H1 (cell line): ENCODE results near the gene KYNU. TPM values are rescaled to one million over a fixed set of nuclear protein-coding genes. Genes with fewer than 3 reads are reported as not detected.

Experiments used
- CTCF ChIA-PET: fragments of 300-600 bp; sonication (Branson Sonifier 250); formaldehyde crosslinking; loops from one replicate; lab custom pipeline; 2021; ENCODE audit not compliant: partially characterized antibody; lab: Charles Lee
- POLR2A ChIA-PET: fragments of 300-600 bp; sonication (Branson Sonifier 250); formaldehyde crosslinking; loops from one replicate; lab custom pipeline; 2021; ENCODE audit warnings: inconsistent platforms; ENCODE audit not compliant: partially characterized antibody; lab: Charles Lee
- DNase-seq, 2 experiments: peaks; one replicate each; pipeline versions ENCODE4 v3.0.0 to v3.0.0-alpha.2; 2010 to 2022; ENCODE audit warnings: low spot score in 2 of 2, low read depth in 1 of 2, mixed read lengths in 1 of 2
- FAIRE-seq: peaks from 2 replicates; lab custom pipeline; 2011; peaks lifted over from hg19 to GRCh38; lab: Jason Lieb, UNC
- H2AFZ ChIP-seq: 2 replicates; pipeline ENCODE4 v1.8.1; 2012; ENCODE audit warnings: low read length, inconsistent platforms
- H2AK5ac ChIP-seq: 2 replicates; pipeline ENCODE4 v1.6.1; 2013; ENCODE audit warnings: low read depth, low read length
- H2BK120ac ChIP-seq: replicated peaks from 2 replicates; pipeline ENCODE3; 2013; ENCODE audit warnings: low read depth, low read length, inconsistent platforms
- H2BK12ac ChIP-seq: 2 replicates; pipeline ENCODE4 v1.6.1; 2013; ENCODE audit warnings: low read depth, low read length
- H2BK15ac ChIP-seq: 2 replicates; pipeline ENCODE4 v1.6.1; 2013; ENCODE audit warnings: low read length
- H2BK20ac ChIP-seq: 2 replicates; pipeline ENCODE4 v1.6.1; 2013; ENCODE audit warnings: low read length
- H2BK5ac ChIP-seq: 2 replicates; pipeline ENCODE4 v1.6.1; 2013; ENCODE audit warnings: low read depth, low read length
- H3K14ac ChIP-seq: 2 replicates; pipeline ENCODE4 v1.6.1; 2013; ENCODE audit warnings: inconsistent platforms; ENCODE audit not compliant: insufficient read length
- H3K18ac ChIP-seq: 2 replicates; pipeline ENCODE4 v1.6.1; 2013; ENCODE audit warnings: low read length; ENCODE audit errors: extremely low read depth
- H3K23ac ChIP-seq: 2 replicates; pipeline ENCODE4 v1.6.1; 2013; ENCODE audit warnings: inconsistent platforms; ENCODE audit not compliant: insufficient read length
- H3K23me2 ChIP-seq: 2 replicates; pipeline ENCODE4 v1.6.1; 2013; ENCODE audit warnings: low read depth, low read length
- H3K27ac ChIP-seq: 2 replicates; pipeline ENCODE4 v1.6.1; 2011; ENCODE audit warnings: low read depth, low read length, inconsistent platforms
- H3K27me3 ChIP-seq, 4 experiments: replicated peaks in 1 of 4; 1 replicate in 1 of 4; 2 replicates in 3 of 4; pipeline versions ENCODE4 v1.6.1 to v1.8.1; 2011 to 2013; ENCODE audit warnings: low read length in 3 of 4, mild to moderate bottlenecking in 3 of 4, inconsistent platforms in 2 of 4, mixed read lengths in 2 of 4, moderate library complexity in 1 of 4; ENCODE audit not compliant: control insufficient read depth in 3 of 4, insufficient read depth in 3 of 4; ENCODE audit errors: extremely low read depth in 1 of 4
- H3K36me3 ChIP-seq, 4 experiments: 2 replicates each; pipeline versions ENCODE4 v1.6.1 to v1.8.1; 2011 to 2013; ENCODE audit warnings: mild to moderate bottlenecking in 4 of 4, low read length in 3 of 4, moderate library complexity in 2 of 4, control low read depth in 1 of 4, inconsistent platforms in 1 of 4; ENCODE audit not compliant: insufficient read depth in 4 of 4, control insufficient read depth in 2 of 4
- H3K4ac ChIP-seq: replicated peaks from 2 replicates; pipeline ENCODE3; 2013; ENCODE audit warnings: low read length, low read depth, mixed read lengths, inconsistent platforms; ENCODE audit not compliant: insufficient read length
- H3K4me1 ChIP-seq, 4 experiments: replicated peaks in 1 of 4; 1 replicate in 1 of 4; 2 replicates in 3 of 4; pipeline versions ENCODE4 v1.6.1 to v1.8.1; 2011 to 2013; ENCODE audit warnings: low read length in 3 of 4, inconsistent platforms in 2 of 4, mixed read lengths in 1 of 4; ENCODE audit not compliant: insufficient read depth in 4 of 4, control insufficient read depth in 3 of 4
- H3K4me2 ChIP-seq, 2 experiments: 2 replicates each; pipeline versions ENCODE4 v1.6.1 to v1.8.1; 2011 to 2013; ENCODE audit warnings: low read depth in 2 of 2, low read length in 2 of 2, control low read depth in 1 of 2, inconsistent platforms in 1 of 2, mild to moderate bottlenecking in 1 of 2; ENCODE audit not compliant: insufficient read depth in 1 of 2
- H3K4me3 ChIP-seq, 4 experiments: fragments of 200-600, 300-600 bp in 1 of 4; sonication (generic), shearing (Covaris generic), sonication (Bioruptor Twin) in 1 of 4; 2 replicates each; pipeline versions ENCODE4 v1.5.1 to v1.8.1; 2011 to 2016; ENCODE audit warnings: low read length in 4 of 4, low read depth in 3 of 4, control low read depth in 2 of 4, inconsistent platforms in 2 of 4, mild to moderate bottlenecking in 2 of 4, mixed read lengths in 1 of 4, moderate library complexity in 1 of 4; ENCODE audit not compliant: insufficient read depth in 2 of 4; ENCODE audit errors: extremely low read depth in 1 of 4
- H3K56ac ChIP-seq: replicated peaks from 2 replicates; pipeline ENCODE3; 2013; ENCODE audit warnings: low read depth, mild to moderate bottlenecking, mixed read lengths, low read length, inconsistent platforms; ENCODE audit not compliant: insufficient read length
- H3K79me1 ChIP-seq: 2 replicates; pipeline ENCODE4 v1.6.1; 2013; ENCODE audit warnings: low read depth, low read length, control low read depth
- H3K79me2 ChIP-seq, 2 experiments: 2 replicates each; pipeline versions ENCODE4 v1.6.1 to v1.8.1; 2012 to 2013; ENCODE audit warnings: low read length in 2 of 2, mild to moderate bottlenecking in 2 of 2, inconsistent platforms in 1 of 2; ENCODE audit not compliant: insufficient read depth in 2 of 2, control insufficient read depth in 1 of 2
- H3K9ac ChIP-seq, 4 experiments: replicated peaks in 1 of 4; 1 replicate in 1 of 4; 2 replicates in 3 of 4; pipeline versions ENCODE4 v1.6.1 to v1.8.1; 2011 to 2013; ENCODE audit warnings: low read depth in 3 of 4, low read length in 3 of 4, control low read depth in 2 of 4, mild to moderate bottlenecking in 2 of 4, moderate library complexity in 2 of 4, inconsistent platforms in 1 of 4; ENCODE audit errors: extremely low read depth in 1 of 4
- H3K9me3 ChIP-seq, 2 experiments: 2 replicates each; pipeline versions ENCODE4 v1.6.1 to v1.8.1; 2012 to 2013; ENCODE audit warnings: mild to moderate bottlenecking in 2 of 2, moderate library complexity in 2 of 2, control low read depth in 1 of 2, inconsistent platforms in 1 of 2, low read depth in 1 of 2, low read length in 1 of 2, mixed read lengths in 1 of 2; ENCODE audit not compliant: insufficient read depth in 2 of 2
- H4K20me1 ChIP-seq, 2 experiments: replicated peaks in 1 of 2; 2 replicates each; pipeline versions ENCODE3 to v1.8.1; 2011 to 2013; ENCODE audit warnings: inconsistent platforms in 2 of 2, low read length in 2 of 2, mild to moderate bottlenecking in 1 of 2; ENCODE audit not compliant: insufficient read depth in 2 of 2, control insufficient read depth in 1 of 2
- H4K5ac ChIP-seq: 2 replicates; pipeline ENCODE4 v1.6.1; 2013; ENCODE audit warnings: low read length, low read depth, mixed read lengths, inconsistent platforms; ENCODE audit not compliant: insufficient read length
- H4K8ac ChIP-seq: 2 replicates; pipeline ENCODE4 v1.8.0; 2013; ENCODE audit warnings: mild to moderate bottlenecking, moderate library complexity, low read length, inconsistent platforms; ENCODE audit not compliant: insufficient read depth; ENCODE audit errors: extremely low read depth
- H4K91ac ChIP-seq: replicated peaks from 2 replicates; pipeline ENCODE3; 2013; ENCODE audit warnings: low read length, mixed read lengths, inconsistent platforms; ENCODE audit not compliant: insufficient read length
- BRCA1 ChIP-seq: IDR thresholded peaks from 2 replicates; pipeline ENCODE4 v1.6.1; 2012; ENCODE audit warnings: low read depth, low read length, improper control_type of control experiment
- CBX8 ChIP-seq: fragments of 300-800, 300-1000 bp; sonication (generic); IDR thresholded peaks from 2 replicates; pipeline ENCODE4 v1.7.1; 2016; ENCODE audit warnings: low read depth, low read length, borderline replicate concordance
- EGR1 ChIP-seq: IDR thresholded peaks from 2 replicates; pipeline ENCODE4 v1.6.1; 2011; ENCODE audit warnings: low read depth, low read length, borderline replicate concordance
- EZH2 ChIP-seq: fragments of 200-600 bp; sonication (generic); IDR thresholded peaks from 2 replicates; pipeline ENCODE4 v1.7.1; 2012; ENCODE audit warnings: low read depth, mild to moderate bottlenecking, moderate library complexity, low read length, inconsistent platforms; ENCODE audit not compliant: severe bottlenecking
- JUND ChIP-seq: IDR thresholded peaks from 2 replicates; pipeline ENCODE4 v1.6.1; 2011; ENCODE audit warnings: mild to moderate bottlenecking, improper control_type of control experiment, low read length
- NANOG ChIP-seq: IDR thresholded peaks from 2 replicates; pipeline ENCODE4 v1.6.1; 2011; ENCODE audit warnings: low read length, low read depth, mild to moderate bottlenecking, inconsistent platforms; ENCODE audit not compliant: insufficient read depth, poor library complexity, severe bottlenecking
- SIN3A ChIP-seq, 2 experiments: IDR thresholded peaks in 1 of 2; conservative IDR thresholded peaks in 1 of 2; 2 replicates each; pipeline ENCODE4 v1.6.1; 2011 to 2012; ENCODE audit warnings: low read length in 2 of 2, improper control_type of control experiment in 1 of 2, low read depth in 1 of 2, mild to moderate bottlenecking in 1 of 2
- SIRT6 ChIP-seq: IDR thresholded peaks from one replicate; pipeline ENCODE4 v1.7.1; 2012; ENCODE audit warnings: low read length, inconsistent platforms
- SP2 ChIP-seq: IDR thresholded peaks from 2 replicates; pipeline ENCODE4 v1.6.1; 2012; ENCODE audit warnings: mild to moderate bottlenecking, low read length, inconsistent platforms
- SP4 ChIP-seq: IDR thresholded peaks from 2 replicates; pipeline ENCODE4 v1.6.1; 2012; ENCODE audit warnings: low read length, inconsistent platforms
- TBP ChIP-seq: IDR thresholded peaks from 2 replicates; pipeline ENCODE4 v1.6.1; 2011; ENCODE audit warnings: low read depth, low read length, improper control_type of control experiment
- TCF12 ChIP-seq: IDR thresholded peaks from 2 replicates; pipeline ENCODE4 v1.6.1; 2011; ENCODE audit warnings: low read depth, mild to moderate bottlenecking, low read length
- TEAD4 ChIP-seq: IDR thresholded peaks from 2 replicates; pipeline ENCODE4 v1.6.1; 2012; ENCODE audit warnings: low read depth, low read length, inconsistent platforms, mixed read lengths
- WGBS, 2 experiments: shearing (Covaris generic) in 1 of 2; methylation state at CpG; one replicate each; pipeline versions ENCODE4 v1.1.6 to v1.1.7; 2013 to 2015; ENCODE audit warnings: low lambda C conversion rate in 2 of 2, mixed read lengths in 2 of 2, inconsistent platforms in 1 of 2, low coverage in 1 of 2, missing lambda C conversion rate in 1 of 2; ENCODE audit not compliant: insufficient replicate concordance in 2 of 2, insufficient coverage in 1 of 2, insufficient read length in 1 of 2; ENCODE audit errors: extremely low coverage in 1 of 2, missing lambda C conversion rate in 1 of 2; 5-methylcytosine and 5-hydroxymethylcytosine counted together
- polyA plus RNA-seq, 7 experiments: library from polyadenylated mRNA; depleted of rRNA in 3 of 7; stranded (reverse) in 5 of 7; unstranded in 2 of 7; fragments of >200 nt in 5 of 7; fragments of 200-250 nt in 2 of 7; gene quantifications; 1 replicate in 5 of 7; 2 replicates in 1 of 7; 4 replicates in 1 of 7; pipeline versions ENCODE4 v1.2.1 to v1.2.3, GENCODE V29; 2011 to 2013; ENCODE audit warnings: missing spikeins in 2 of 7, mixed read lengths in 2 of 7
- total RNA-seq: library from RNA; stranded (reverse); fragmentation: NEBNext Ultra II Directional; extraction: Animal tissue kit (Norgen Biotek cat#: 25700); gene quantifications from 2 replicates; pipeline ENCODE4 v1.2.1, GENCODE V29; 2021
- TF ChIP-seq, protein P1 (sequence below): IDR thresholded peaks from 2 replicates; pipeline ENCODE4 v1.6.1; 2011; ENCODE audit warnings: low read length, improper control_type of control experiment

Gene KYNU
- total and polyA plus RNA-seq, 2 of the 8 experiments (the other 6 are each of a cell fraction or from before 2014, with no cell fraction given): 0.09 to 0.13 TPM

- Histone ChIP-seq H4K8ac (no peak overlapping the region), H2AFZ (no peak overlapping the region), H3K9me3 (no peaks in the 10 kb centered on the region), H3K4me1 (no peaks in the 10 kb centered on the region), H3K36me3 (no peaks in the 10 kb centered on the region), H2BK5ac (no peak overlapping the region), H3K4me2 (no peak overlapping the region), H3K79me1 (no peaks in the 10 kb centered on the region), H2BK15ac (no peak overlapping the region), H2BK120ac (no peak overlapping the region), H3K9ac (no peak overlapping the region), H3K27me3 (no peaks in the 10 kb centered on the region), H3K23me2 (no peaks in the 10 kb centered on the region), H4K20me1 (no peaks in the 10 kb centered on the region), H4K91ac (no peak overlapping the region), H2BK20ac (no peak overlapping the region), H3K14ac (no peak overlapping the region), H3K4me3 (no peak overlapping the region), H3K79me2 (no peaks in the 10 kb centered on the region), H3K4ac (no peak overlapping the region), H3K18ac (no peak overlapping the region), H2BK12ac (no peak overlapping the region), H2AK5ac (no peak overlapping the region), H3K23ac (no peak overlapping the region), H3K27ac (no peak overlapping the region), H3K56ac (no peak overlapping the region), H4K5ac (no peak overlapping the region)
- FAIRE-seq (no peak), DNase-seq (no peak)
- ChIA-PET POLR2A (no interaction called here), CTCF (no interaction called here)
- WGBS, 2 experiments: 95% methylated on average over 5 of the region's 5 CpGs; no CpG with 5 or more reads in 1 of the 2 experiments
- TF ChIP-seq SIN3A (conservative IDR thresholded peaks at IDR 0.05 in 1 of 2, IDR thresholded peaks at IDR 0.05 in 1 of 2; ENCODE audit: low read depth in 1 of 2, low read length in 2 of 2) (no peak), TEAD4 (no peak), SP2 (no peak), NANOG (no peak), SIRT6 (no peak), SP4 (no peak), CBX8 (no peak), BRCA1 (no peak), TBP (no peak), EZH2 (no peak), EGR1 (no peak), JUND (no peak), TCF12 (no peak)
- TF ChIP-seq, protein P1, sequence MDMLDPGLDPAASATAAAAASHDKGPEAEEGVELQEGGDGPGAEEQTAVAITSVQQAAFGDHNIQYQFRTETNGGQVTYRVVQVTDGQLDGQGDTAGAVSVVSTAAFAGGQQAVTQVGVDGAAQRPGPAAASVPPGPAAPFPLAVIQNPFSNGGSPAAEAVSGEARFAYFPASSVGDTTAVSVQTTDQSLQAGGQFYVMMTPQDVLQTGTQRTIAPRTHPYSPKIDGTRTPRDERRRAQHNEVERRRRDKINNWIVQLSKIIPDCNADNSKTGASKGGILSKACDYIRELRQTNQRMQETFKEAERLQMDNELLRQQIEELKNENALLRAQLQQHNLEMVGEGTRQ: no peak
Measured at GRCh38 chr2:142938240-142938639, 60.8 kb downstream of the KYNU start.
